ENCODE results near the gene SLC38A10. TPM values are rescaled to one million over a fixed set of nuclear protein-coding genes. Genes with fewer than 3 reads are reported as not detected.

The SLC38A10 gene
- polyA plus RNA-seq, 1 donor (not counting 4 experiments of a cell fraction or from before 2014, with no cell fraction given), result 16.8 TPM

GRCh38 chr17:81210466-81210865, 84.6 kb downstream of the SLC38A10 start:
- dilution Hi-C loops (cut with MboI; ENCODE audit: extremely low pct_ligation_motif_present, low sequenced_read_pairs), result no loop called here
- Histone ChIP-seq H3K9me1 (ENCODE audit: control insufficient read depth, extremely low read depth, insufficient read depth, low read length) (no peaks in the 10 kb centered on the region), H3K27me3 (ENCODE audit: control insufficient read depth, extremely low read depth, insufficient read depth, low read length) (no peaks in the 10 kb centered on the region), H3K36me3 (ENCODE audit: control insufficient read depth in 2 of 2, extremely low read depth in 1 of 2, insufficient read depth in 2 of 2, low read length in 2 of 2) (peaks cover 0 to 5% of the 10 kb centered on the region in 2 experiments), H3K27ac (ENCODE audit: control insufficient read depth, insufficient read depth, low read length) (no peak overlapping the region), H3K4me3 (ENCODE audit: control insufficient read depth in 2 of 3, extremely low read depth in 1 of 3, insufficient read depth in 2 of 3, low read depth in 1 of 3, low read length in 3 of 3) (no peak overlapping the region), H3K9me3 (ENCODE audit: control insufficient read depth, low read depth, low read length) (no peaks in the 10 kb centered on the region), H3K4me2 (ENCODE audit: control insufficient read depth, extremely low read depth, insufficient read depth, low read depth, low read length) (no peak overlapping the region), H3K9ac (ENCODE audit: control insufficient read depth, extremely low read depth, insufficient read depth, low read length) (no peak overlapping the region), H3K79me2 (ENCODE audit: control insufficient read depth, insufficient read depth, low read length) (no peaks in the 10 kb centered on the region), H2AFZ (ENCODE audit: control insufficient read depth, low read length) (no peak overlapping the region), H3K4me1 (ENCODE audit: control insufficient read depth, extremely low read depth, insufficient read depth, low read length) (no peaks in the 10 kb centered on the region), H4K20me1 (ENCODE audit: control insufficient read depth, extremely low read depth, insufficient read depth, low read length) (no peaks in the 10 kb centered on the region)
- FAIRE-seq (no peak), DNase-seq (ENCODE audit: low read depth, low spot score) (no peak)
- TF ChIP-seq CTCF (optimal IDR thresholded peaks at IDR 0.05 in 1 of 3, IDR thresholded peaks at IDR 0.05 in 1 of 3, conservative IDR thresholded peaks at IDR 0.05 in 1 of 3; ENCODE audit: extremely low read depth in 1 of 3, insufficient read depth in 2 of 3, low read length in 3 of 3), result no peak
- TF ChIP-seq EZH2 (IDR thresholded peaks at IDR 0.05; ENCODE audit: low read length), result no peak

- FAIRE-seq, result no peak
- TF ChIP-seq CTCF (optimal IDR thresholded peaks at IDR 0.05 in 1 of 3, IDR thresholded peaks at IDR 0.05 in 1 of 3, conservative IDR thresholded peaks at IDR 0.05 in 1 of 3; ENCODE audit: extremely low read depth in 1 of 3, insufficient read depth in 2 of 3, low read length in 3 of 3) (no peak), EZH2 (IDR thresholded peaks at IDR 0.05; ENCODE audit: low read length) (no peak)
- dilution Hi-C loops (cut with MboI; ENCODE audit: extremely low pct_ligation_motif_present, low sequenced_read_pairs), result no loop called here
Measured at GRCh38 chr17:81209141-81209540, 86.0 kb downstream of the SLC38A10 start.

More at GRCh38 chr17:81209141-81209540, 86.0 kb downstream of the SLC38A10 start:
- H3K79me2 ChIP-seq (ENCODE audit: control insufficient read depth, insufficient read depth, low read length), result no peaks in the 10 kb centered on the region
- no peak overlapping the region for H3K9ac ChIP-seq (ENCODE audit: control insufficient read depth, extremely low read depth, insufficient read depth, low read length)
- H3K9me3 ChIP-seq (ENCODE audit: control insufficient read depth, low read depth, low read length), result no peaks in the 10 kb centered on the region
- H4K20me1 ChIP-seq (ENCODE audit: control insufficient read depth, extremely low read depth, insufficient read depth, low read length), result no peaks in the 10 kb centered on the region
- H3K4me2 ChIP-seq (ENCODE audit: control insufficient read depth, extremely low read depth, insufficient read depth, low read depth, low read length), result no peak overlapping the region
- no peak overlapping the region for H2AFZ ChIP-seq (ENCODE audit: control insufficient read depth, low read length)
- H3K27ac ChIP-seq (ENCODE audit: control insufficient read depth, insufficient read depth, low read length), result no peak overlapping the region
- DNase-seq (ENCODE audit: low read depth, low spot score), result no peak
- no peak overlapping the region for H3K4me3 ChIP-seq (ENCODE audit: control insufficient read depth in 2 of 3, extremely low read depth in 1 of 3, insufficient read depth in 2 of 3, low read depth in 1 of 3, low read length in 3 of 3)
- H3K9me1 ChIP-seq (ENCODE audit: control insufficient read depth, extremely low read depth, insufficient read depth, low read length), result no peaks in the 10 kb centered on the region
- H3K27me3 ChIP-seq (ENCODE audit: control insufficient read depth, extremely low read depth, insufficient read depth, low read length), result no peaks in the 10 kb centered on the region
- H3K36me3 ChIP-seq (ENCODE audit: control insufficient read depth in 2 of 2, extremely low read depth in 1 of 2, insufficient read depth in 2 of 2, low read length in 2 of 2), result peaks cover 0 to 5% of the 10 kb centered on the region in 2 experiments
- H3K4me1 ChIP-seq (ENCODE audit: control insufficient read depth, extremely low read depth, insufficient read depth, low read length), result no peaks in the 10 kb centered on the region
